GM13977 (cell line): Measurements from ENCODE around the gene MUC5AC.
"Not testable (repeated sequence)": the region's sequence is repeated elsewhere in the genome, so short reads cannot be mapped to it uniquely, and the experiment has no call there.

ENCODE experiments used
- DNase-seq: peaks from one replicate; pipeline ENCODE4 v3.0.0; 2012; ENCODE audit warnings: low spot score
- CTCF ChIP-seq: IDR thresholded peaks from 2 replicates; pipeline ENCODE4 v1.5.1; 2012; ENCODE audit warnings: mild to moderate bottlenecking, control low read depth; ENCODE audit not compliant: insufficient read depth; ENCODE audit errors: extremely low read depth, missing control alignments
- in situ Hi-C: fragments of 300-500 bp; cut with MboI; formaldehyde crosslinking; loops from one replicate; pipeline ENCODE4 v1.12.0; 2022; ENCODE audit warnings: low sequenced_read_pairs, low pct_unique_long_range_greater_than_20kb, mixed read lengths, inconsistent platforms; ENCODE audit not compliant: unreplicated experiment

MUC5AC gene

GRCh38 chr11:1111545-1112212 lies 46.1 kb upstream of the MUC5AC start:
- no peak for DNase-seq
- in situ Hi-C loops: no loop called here
- TF ChIP-seq CTCF: no peak

GRCh38 chr11:1112351-1113191 lies 45.2 kb upstream of the MUC5AC start:
- no peak for TF ChIP-seq CTCF
- in situ Hi-C loops: no loop called here
- no peak for DNase-seq

- in situ Hi-C loops: no loop called here
- no peak for TF ChIP-seq CTCF
- no peak for DNase-seq
Observed at GRCh38 chr11:1113405-1114201, 44.1 kb upstream of the MUC5AC start.

GRCh38 chr11:1115292-1115691 lies 42.5 kb upstream of the MUC5AC start:
- DNase-seq, in situ Hi-C loops: not testable (repeated sequence)

- no peak for DNase-seq
- in situ Hi-C loops: no loop called here
Observed at GRCh38 chr11:1116104-1116503, 41.6 kb upstream of the MUC5AC start.

GRCh38 chr11:1116666-1117390 lies 40.9 kb upstream of the MUC5AC start:
- in situ Hi-C loops: no loop called here
- TF ChIP-seq CTCF: no peak
- no peak for DNase-seq

More at GRCh38 chr11:1116104-1116503, 41.6 kb upstream of the MUC5AC start:
- TF ChIP-seq CTCF: no peak
